OCI-LY3 (cell line): ENCODE data around the gene CCDC28A.

Source experiments
- EZH2phosphoT487 ChIP-seq: fragments of 200-600 bp; shearing (Covaris generic); IDR thresholded peaks from 2 replicates; pipeline ENCODE4 v1.6.1; 2018; ENCODE audit warnings: antibody characterized with exemption, mixed run types, low read depth
- TF ChIP-seq, protein P1 (sequence below): fragments of 200-600, 300-600 bp; sonication (generic); IDR thresholded peaks from 2 replicates; pipeline ENCODE4 v1.5.1; 2014; ENCODE audit warnings: antibody characterized with exemption, low read length, low read depth

DNA sequence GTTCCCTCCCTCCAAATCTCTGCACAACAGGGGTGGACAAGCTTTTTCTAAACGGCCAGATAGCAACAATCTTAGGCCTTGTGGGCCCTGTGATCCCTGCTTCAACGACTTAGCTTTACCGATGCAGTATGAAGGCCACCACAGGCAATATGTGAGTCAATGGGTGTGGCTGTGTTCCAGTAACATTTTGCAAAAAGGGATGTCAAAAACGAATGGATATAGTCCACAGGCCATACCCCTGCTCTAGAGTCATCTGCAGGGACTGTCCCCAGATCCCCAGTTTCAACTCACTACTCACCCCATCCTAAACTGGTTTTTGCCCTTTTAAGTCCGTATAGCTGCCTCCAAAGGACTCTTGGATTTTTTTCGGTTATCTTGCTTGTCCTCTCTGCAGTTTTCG, 56.7 kb downstream of the CCDC28A start:
- TF ChIP-seq, protein P1, sequence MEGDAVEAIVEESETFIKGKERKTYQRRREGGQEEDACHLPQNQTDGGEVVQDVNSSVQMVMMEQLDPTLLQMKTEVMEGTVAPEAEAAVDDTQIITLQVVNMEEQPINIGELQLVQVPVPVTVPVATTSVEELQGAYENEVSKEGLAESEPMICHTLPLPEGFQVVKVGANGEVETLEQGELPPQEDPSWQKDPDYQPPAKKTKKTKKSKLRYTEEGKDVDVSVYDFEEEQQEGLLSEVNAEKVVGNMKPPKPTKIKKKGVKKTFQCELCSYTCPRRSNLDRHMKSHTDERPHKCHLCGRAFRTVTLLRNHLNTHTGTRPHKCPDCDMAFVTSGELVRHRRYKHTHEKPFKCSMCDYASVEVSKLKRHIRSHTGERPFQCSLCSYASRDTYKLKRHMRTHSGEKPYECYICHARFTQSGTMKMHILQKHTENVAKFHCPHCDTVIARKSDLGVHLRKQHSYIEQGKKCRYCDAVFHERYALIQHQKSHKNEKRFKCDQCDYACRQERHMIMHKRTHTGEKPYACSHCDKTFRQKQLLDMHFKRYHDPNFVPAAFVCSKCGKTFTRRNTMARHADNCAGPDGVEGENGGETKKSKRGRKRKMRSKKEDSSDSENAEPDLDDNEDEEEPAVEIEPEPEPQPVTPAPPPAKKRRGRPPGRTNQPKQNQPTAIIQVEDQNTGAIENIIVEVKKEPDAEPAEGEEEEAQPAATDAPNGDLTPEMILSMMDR: no peak
- TF ChIP-seq EZH2phosphoT487: no peak
